HepG2 (cell line): ENCODE results near the gene TRIM25. TPM values are rescaled to one million over a fixed set of nuclear protein-coding genes. Genes with fewer than 3 reads are reported as not detected.

Experiments
- ATAC-seq: fragments of 200-7000 bp; cut with Tn5 transposase; 3 replicates; pipeline ENCODE4 v1.9.1; 2020; ENCODE audit warnings: mild to moderate bottlenecking, moderate library complexity
- Bru-seq: library from RNA; stranded (reverse); fragments of 400-500 nt; gene quantifications from one replicate; lab custom pipeline; 2021; lab: Mats Ljungman, UMichigan
- BruChase-seq, 2 experiments: library from RNA; stranded (reverse); fragments of 400-500 nt; gene quantifications; one replicate each; lab custom pipeline; 2021; lab: Mats Ljungman, UMichigan
- BruUV-seq: library from RNA; stranded (reverse); fragments of 400-500 nt; replicated peaks from 2 replicates; lab custom pipeline; 2021; lab: Mats Ljungman, UMichigan
- CTCF ChIA-PET: fragments of 300-600 bp; formaldehyde crosslinking; extraction: SDS; loops from one replicate; lab custom pipeline; 2021; ENCODE audit warnings: low total read pairs, inconsistent platforms, low intra/inter-chr PET ratio; lab: Yijun Ruan, JAX
- POLR2A ChIA-PET: fragments of 350-600 bp; sonication (Branson Sonifier 250); formaldehyde crosslinking; loops from one replicate; lab custom pipeline; 2020; ENCODE audit warnings: antibody characterized with exemption, inconsistent platforms; lab: Yijun Ruan, JAX
- DNase-seq: peaks from one replicate; pipeline ENCODE4 v3.0.0-alpha.2; 2015; ENCODE audit warnings: low spot score
- FAIRE-seq: peaks from 3 replicates; lab custom pipeline; 2011; peaks lifted over from hg19 to GRCh38; lab: Jason Lieb, UNC
- H2AFZ ChIP-seq: one replicate; pipeline ENCODE4 v1.6.1; 2011; ENCODE audit warnings: low read length, inconsistent platforms
- H3K27ac ChIP-seq: fragments of 300-600 bp; 3 replicates; pipeline ENCODE4 v1.8.0; 2011; ENCODE audit warnings: mixed run types, mild to moderate bottlenecking, mixed read lengths, low read length, inconsistent platforms; ENCODE audit not compliant: insufficient read depth; ENCODE audit errors: extremely low read length
- H3K27me3 ChIP-seq, 2 experiments: fragments of 200-600 bp in 1 of 2; 2 replicates in 1 of 2; 3 replicates in 1 of 2; pipeline versions ENCODE4 v1.6.0 to v1.8.0; 2011; ENCODE audit warnings: low read length in 2 of 2, mild to moderate bottlenecking in 2 of 2, moderate library complexity in 2 of 2, inconsistent platforms in 1 of 2; ENCODE audit not compliant: insufficient read depth in 2 of 2, control insufficient read depth in 1 of 2
- H3K36me3 ChIP-seq, 2 experiments: fragments of 200-600 bp in 1 of 2; replicated peaks in 1 of 2; 2 replicates in 1 of 2; 3 replicates in 1 of 2; pipeline versions ENCODE4 v1.5.1 to v1.8.0; 2011; ENCODE audit warnings: low read length in 2 of 2, inconsistent platforms in 1 of 2; ENCODE audit not compliant: insufficient read depth in 2 of 2, control insufficient read depth in 1 of 2
- H3K4me1 ChIP-seq: 2 replicates; pipeline ENCODE4 v1.5.1; 2012; ENCODE audit warnings: low read length, inconsistent platforms; ENCODE audit not compliant: insufficient read depth
- H3K4me2 ChIP-seq: 2 replicates; pipeline ENCODE4 v1.6.0; 2011; ENCODE audit warnings: low read depth, low read length, inconsistent platforms
- H3K4me3 ChIP-seq, 3 experiments: fragments of 200-600 bp in 1 of 3; sonication (generic), shearing (Covaris generic) in 1 of 3; replicated peaks in 1 of 3; 2 replicates each; pipeline ENCODE4 v1.5.1; 2011 to 2016; ENCODE audit warnings: low read length in 3 of 3, inconsistent platforms in 2 of 3, low read depth in 2 of 3, mild to moderate bottlenecking in 2 of 3, control low read depth in 1 of 3, mixed read lengths in 1 of 3; ENCODE audit not compliant: insufficient read depth in 1 of 3
- H3K79me2 ChIP-seq: one replicate; pipeline ENCODE4 v1.6.1; 2011; ENCODE audit warnings: low read length, inconsistent platforms; ENCODE audit not compliant: insufficient read depth
- H3K9ac ChIP-seq: 2 replicates; pipeline ENCODE4 v1.6.0; 2011; ENCODE audit warnings: mild to moderate bottlenecking, low read depth, low read length, inconsistent platforms; ENCODE audit not compliant: insufficient read depth
- H3K9me3 ChIP-seq: 2 replicates; pipeline ENCODE4 v1.5.1; 2012; ENCODE audit warnings: mild to moderate bottlenecking, low read length
- H4K20me1 ChIP-seq: 2 replicates; pipeline ENCODE4 v1.6.0; 2011; ENCODE audit warnings: inconsistent platforms, mild to moderate bottlenecking, low read length, moderate library complexity; ENCODE audit not compliant: insufficient read depth
- CBX1 ChIP-seq: IDR thresholded peaks from one replicate; pipeline ENCODE4 v1.6.1; 2016; ENCODE audit warnings: antibody characterized with exemption, low read depth
- CCDC6 ChIP-seq: sonication (generic); formaldehyde crosslinking; IDR thresholded peaks from 2 replicates; pipeline ENCODE4 v1.8.1; 2022; ENCODE audit warnings: mild to moderate bottlenecking, missing genetic modification reagents, moderate library complexity
- CENPX ChIP-seq: sonication (generic); formaldehyde crosslinking; IDR thresholded peaks from 2 replicates; pipeline ENCODE4 v1.9.0; 2021; ENCODE audit warnings: mild to moderate bottlenecking, missing genetic modification reagents, moderate library complexity
- DBP ChIP-seq: sonication (generic); formaldehyde crosslinking; IDR thresholded peaks from 2 replicates; pipeline ENCODE4 v1.4.0; 2020; ENCODE audit warnings: missing genetic modification reagents; ENCODE audit errors: not compliant biosample characterization
- DR1 ChIP-seq: sonication (generic); formaldehyde crosslinking; IDR thresholded peaks from 2 replicates; pipeline ENCODE4 v1.8.0; 2021; ENCODE audit warnings: mild to moderate bottlenecking, missing genetic modification reagents, inconsistent platforms
- JUNB ChIP-seq: sonication (generic); formaldehyde crosslinking; IDR thresholded peaks from 2 replicates; pipeline ENCODE4 v1.8.0; 2022; ENCODE audit warnings: missing genetic modification reagents, mild to moderate bottlenecking, borderline replicate concordance
- KLF15 ChIP-seq: sonication (generic); formaldehyde crosslinking; IDR thresholded peaks from 2 replicates; pipeline ENCODE4 v1.8.1; 2023; ENCODE audit warnings: borderline replicate concordance, mild to moderate bottlenecking, inconsistent platforms, missing genetic modification reagents, mixed read lengths
- RELA ChIP-seq: sonication (generic); formaldehyde crosslinking; IDR thresholded peaks from 2 replicates; pipeline ENCODE4 v1.4.0; 2020; ENCODE audit warnings: missing genetic modification reagents
- TCF7 ChIP-seq: sonication (generic); IDR thresholded peaks from 2 replicates; pipeline ENCODE4 v1.6.1; 2016; ENCODE audit warnings: antibody characterized with exemption, low read depth
- TOE1 ChIP-seq: sonication (generic); formaldehyde crosslinking; IDR thresholded peaks from 2 replicates; pipeline ENCODE4 v1.4.0; 2020; ENCODE audit warnings: mild to moderate bottlenecking, missing genetic modification reagents
- ZNF567 ChIP-seq: sonication (generic); formaldehyde crosslinking; IDR thresholded peaks from 2 replicates; pipeline ENCODE4 v1.8.1; 2023; ENCODE audit warnings: mild to moderate bottlenecking, missing genetic modification reagents, borderline replicate concordance
- ZNF569 ChIP-seq: sonication (generic); formaldehyde crosslinking; IDR thresholded peaks from 2 replicates; pipeline ENCODE4 v1.5.0; 2020; ENCODE audit warnings: mild to moderate bottlenecking, missing genetic modification reagents, moderate library complexity, borderline replicate concordance
- ZNF616 ChIP-seq: sonication (generic); formaldehyde crosslinking; IDR thresholded peaks from 2 replicates; pipeline ENCODE4 v1.5.0; 2020; ENCODE audit warnings: low read depth, mild to moderate bottlenecking, missing genetic modification reagents
- ZNF83 ChIP-seq: sonication (generic); formaldehyde crosslinking; IDR thresholded peaks from 2 replicates; pipeline ENCODE4 v1.4.0; 2020; ENCODE audit warnings: missing genetic modification reagents, mild to moderate bottlenecking, borderline replicate concordance
- WGBS: methylation state at CpG from one replicate; pipeline ENCODE4 v1.1.6; 2017; ENCODE audit warnings: low lambda C conversion rate; 5-methylcytosine and 5-hydroxymethylcytosine counted together
- in situ Hi-C: cut with HindIII; loops from 2 replicates; pipeline ENCODE4 v1.10.0; 2017; ENCODE audit warnings: low pct_unique_long_range_greater_than_20kb; ENCODE audit not compliant: extremely low pct_ligation_motif_present
- intact Hi-C: fragments of 100-400 bp; cut with micrococcal nuclease; formaldehyde crosslinking; loops from one replicate; pipeline ENCODE4 v1.10.0; 2022; ENCODE audit not compliant: unreplicated experiment
- long read RNA-seq, 2 experiments: library from RNA in 1 of 2; library from polyadenylated mRNA in 1 of 2; stranded (forward) in 1 of 2; unstranded in 1 of 2; transcript quantifications; one replicate each; pipeline ENCODE4 v2.0.0, GENCODE V29; 2019 to 2022
- polyA minus RNA-seq, 3 experiments: library from RNA; depleted of rRNA, polyadenylated mRNA; stranded (reverse); fragments of >200 nt; gene quantifications; 2 replicates each; pipeline ENCODE4 v1.2.3, GENCODE V29; 2011; ENCODE audit warnings: low replicate concordance in 1 of 3
- polyA plus RNA-seq, 8 experiments: library from polyadenylated mRNA; depleted of rRNA in 3 of 8; stranded (reverse) in 7 of 8; unstranded in 1 of 8; fragments of >200 nt; fragmentation: Illumina TruSeq in 4 of 8; extraction: Trizol in 4 of 8; gene quantifications; 2 replicates each; pipeline versions ENCODE4 v1.2.1 to v1.2.3, GENCODE V29; 2011 to 2016; ENCODE audit warnings: low read depth in 4 of 8, missing spikeins in 1 of 8, mixed read lengths in 1 of 8; ENCODE audit not compliant: insufficient read depth in 1 of 8
- total RNA-seq, 5 experiments: library from RNA; depleted of rRNA; stranded (reverse); fragments of >200 nt; fragmentation: Illumina TruSeq; extraction: Trizol; gene quantifications; 2 replicates each; pipeline ENCODE4 v1.2.3, GENCODE V29; 2016; ENCODE audit warnings: low read depth in 1 of 5

Gene TRIM25, protein sequence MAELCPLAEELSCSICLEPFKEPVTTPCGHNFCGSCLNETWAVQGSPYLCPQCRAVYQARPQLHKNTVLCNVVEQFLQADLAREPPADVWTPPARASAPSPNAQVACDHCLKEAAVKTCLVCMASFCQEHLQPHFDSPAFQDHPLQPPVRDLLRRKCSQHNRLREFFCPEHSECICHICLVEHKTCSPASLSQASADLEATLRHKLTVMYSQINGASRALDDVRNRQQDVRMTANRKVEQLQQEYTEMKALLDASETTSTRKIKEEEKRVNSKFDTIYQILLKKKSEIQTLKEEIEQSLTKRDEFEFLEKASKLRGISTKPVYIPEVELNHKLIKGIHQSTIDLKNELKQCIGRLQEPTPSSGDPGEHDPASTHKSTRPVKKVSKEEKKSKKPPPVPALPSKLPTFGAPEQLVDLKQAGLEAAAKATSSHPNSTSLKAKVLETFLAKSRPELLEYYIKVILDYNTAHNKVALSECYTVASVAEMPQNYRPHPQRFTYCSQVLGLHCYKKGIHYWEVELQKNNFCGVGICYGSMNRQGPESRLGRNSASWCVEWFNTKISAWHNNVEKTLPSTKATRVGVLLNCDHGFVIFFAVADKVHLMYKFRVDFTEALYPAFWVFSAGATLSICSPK
- total RNA-seq (2016; rRNA removed; fragmentation: Illumina TruSeq; extraction: Trizol): 38.3 and 42.2 TPM in 2 replicates
- total RNA-seq (2016; cell fraction: cytosol; rRNA removed; fragmentation: Illumina TruSeq; extraction: Trizol; ENCODE audit: low read depth): 11.5 and 12.7 TPM in 2 replicates
- total RNA-seq (2016; cell fraction: insoluble cytoplasmic fraction; rRNA removed; fragmentation: Illumina TruSeq; extraction: Trizol): 30.2 and 40.2 TPM in 2 replicates
- total RNA-seq (2016; cell fraction: membrane; rRNA removed; fragmentation: Illumina TruSeq; extraction: Trizol): 13.6 and 14.8 TPM in 2 replicates
- total RNA-seq (2016; cell fraction: nucleus; rRNA removed; fragmentation: Illumina TruSeq; extraction: Trizol): 60.9 and 76.8 TPM in 2 replicates
- polyA plus RNA-seq (2011; rRNA removed): 30.8 and 37.6 TPM in 2 replicates
- polyA plus RNA-seq (2011; cell fraction: cytosol; rRNA removed): 17.8 and 19.0 TPM in 2 replicates
- 100 and 122 TPM in 2 replicates for polyA plus RNA-seq (2011; cell fraction: nucleus; rRNA removed)
- polyA plus RNA-seq (2012): 34.2 and 35.8 TPM in 2 replicates
- 1.8 and 2.0 TPM in 2 replicates for polyA plus RNA-seq (2016; cell fraction: cytosol; fragmentation: Illumina TruSeq; extraction: Trizol; ENCODE audit: low read depth)
- 32.0 and 43.7 TPM in 2 replicates for polyA plus RNA-seq (2016; cell fraction: insoluble cytoplasmic fraction; fragmentation: Illumina TruSeq; extraction: Trizol; ENCODE audit: low read depth)
- 5.0 and 6.2 TPM in 2 replicates for polyA plus RNA-seq (2016; cell fraction: membrane; fragmentation: Illumina TruSeq; extraction: Trizol; ENCODE audit: low read depth)
- polyA plus RNA-seq (2016; cell fraction: nucleus; fragmentation: Illumina TruSeq; extraction: Trizol; ENCODE audit: insufficient read depth, low read depth): 104 and 121 TPM in 2 replicates
- 51.6 and 77.7 TPM in 2 replicates for polyA minus RNA-seq (2011; rRNA and poly(A)+ RNA removed; ENCODE audit: low replicate concordance)
- polyA minus RNA-seq (2011; cell fraction: cytosol; rRNA and poly(A)+ RNA removed): 27.8 and 28.2 TPM in 2 replicates
- 64.4 and 71.0 TPM in 2 replicates for polyA minus RNA-seq (2011; cell fraction: nucleus; rRNA and poly(A)+ RNA removed)
- Bru-seq, nascent RNA: percentile 88 among the genes with signal in this experiment
- percentile 94 among the genes with signal in this experiment for BruChase-seq, experiment 1, labeled RNA remaining after a 6-hour chase
- BruChase-seq, experiment 2, labeled RNA remaining after a 2-hour chase: percentile 95 among the genes with signal in this experiment
- long read RNA-seq, experiment 1, full-length matches to known transcripts: 2 of 12 reads
- long read RNA-seq, experiment 1, partial matches to known transcripts: 3 of 12 reads
- long read RNA-seq, experiment 1, other reads (novel, unspliced or antisense): 7 of 12 reads
- long read RNA-seq, experiment 2, full-length matches to known transcripts: 11 of 94 reads
- long read RNA-seq, experiment 2, partial matches to known transcripts: 0 of 94 reads
- long read RNA-seq, experiment 2, other reads (novel, unspliced or antisense): 83 of 94 reads

- FAIRE-seq: no peak
- Histone ChIP-seq H2AFZ (peak within 1 kb of the TSS; percentile 9), H3K9ac (peak within 1 kb of the TSS; percentile 88), H3K9me3 (no peaks in the 10 kb centered on the region), H3K4me1 (peaks cover 50% of the 10 kb centered on the region), H3K4me2 (peak within 1 kb of the TSS; percentile 94), H3K27ac (peak within 1 kb of the TSS; percentile 85), H3K27me3 (no peaks in the 10 kb centered on the region; a peak in 1 of 5 replicates), H3K4me3 (peak within 1 kb of the TSS; percentile 96 to 98 (median 98)), H3K36me3 (peaks cover 2% of the 10 kb centered on the region in 2 experiments; a peak in 3 of 5 replicates), H3K79me2 (peaks cover 46% of the 10 kb centered on the region), H4K20me1 (peaks cover 19% of the 10 kb centered on the region)
- WGBS: under 1% methylated on average over 10 of the region's 58 CpGs
- in situ Hi-C loops (no loop called here), intact Hi-C loops (loop anchor here (1.0 kb wide), 1 partner anchor 80 kb away; the partner anchor contains the start of gene DGKE)
- ChIA-PET CTCF (no interaction called here), POLR2A (interaction anchor here (0.6 to 2.7 kb wide), 37 partner anchors 9 to 1717 kb away, joined by 3 to 28 read pairs (median 4); partner anchors contain the start of genes AKAP1, C17orf67, COIL and DGKE)
- peak; percentile 91 for ATAC-seq
- peak; percentile 86 for DNase-seq
- TSS peak; percentile 98 for BruUV-seq
- no peak; the same call in none of the 2 replicates for TF ChIP-seq ZNF616 (CRISPR knock-in tag)
- peak; percentile 57; the same call in 1 of the 2 replicates for TF ChIP-seq TOE1 (CRISPR knock-in tag)
- no peak; the same call in 1 of the 2 replicates for TF ChIP-seq RELA (CRISPR knock-in tag)
- TF ChIP-seq JUNB (CRISPR knock-in tag): peak; percentile 36; the same call in 1 of the 2 replicates
- TF ChIP-seq DR1 (CRISPR knock-in tag): peak; percentile 95
- 0 out of 2 replicates have a peak, but pooled peaks have one; percentile 10 for TF ChIP-seq TCF7
- TF ChIP-seq ZNF83: peak; percentile 92
- TF ChIP-seq ZNF569: peak; percentile 39; the same call in 1 of the 2 replicates
- TF ChIP-seq KLF15 (CRISPR knock-in tag): no peak; the same call in 1 of the 2 replicates
- no peak for TF ChIP-seq CBX1
- TF ChIP-seq ZNF567 (CRISPR knock-in tag): peak; percentile 94
- peak; percentile 69; the same call in 1 of the 2 replicates for TF ChIP-seq CCDC6 (CRISPR knock-in tag)
- no peak for TF ChIP-seq DBP
- no peak for TF ChIP-seq CENPX (CRISPR knock-in tag)
Observed at GRCh38 chr17:56913867-56914580, at the start of gene TRIM25. TSS of gene TRIM25 (minus strand) at chr17:56914049. CDS start at chr17:56913988, 61 bp downstream.
